Spleen (tissue), 11 donors: ENCODE results near the gene C16orf92. TPM values are rescaled to one million over a fixed set of nuclear protein-coding genes. Genes with fewer than 3 reads are reported as not detected.

Experiments
- DNase-seq: peaks from one replicate; pipeline ENCODE4 v3.0.0-alpha.2; 2020
- H3K27ac ChIP-seq, 8 donors: fragments of 200-600 bp; sonication (generic) in 7 of 8; 1 replicate in 4 of 8; 2 replicates in 4 of 8; pipeline versions ENCODE4 v1.5.0 to v1.8.0; 2016 to 2021; ENCODE audit warnings: inconsistent platforms in 4 of 8, mild to moderate bottlenecking in 4 of 8, moderate library complexity in 1 of 8
- H3K27me3 ChIP-seq, 7 donors: fragments of 200-600 bp; sonication (generic) in 6 of 7; replicated peaks in 1 of 7; 1 replicate in 4 of 7; 2 replicates in 3 of 7; pipeline versions ENCODE4 v1.5.0 to v1.8.0; 2016 to 2021; ENCODE audit warnings: inconsistent platforms in 3 of 7, mild to moderate bottlenecking in 1 of 7
- H3K36me3 ChIP-seq, 6 donors: fragments of 200-600 bp; sonication (generic) in 5 of 6; 1 replicate in 4 of 6; 2 replicates in 2 of 6; pipeline versions ENCODE4 v1.5.0 to v1.8.0; 2016 to 2021; ENCODE audit warnings: inconsistent platforms in 2 of 6
- H3K4me1 ChIP-seq, 6 donors: fragments of 200-600 bp; sonication (generic) in 5 of 6; 1 replicate in 3 of 6; 2 replicates in 3 of 6; pipeline versions ENCODE4 v1.5.0 to v1.8.0; 2016 to 2021; ENCODE audit warnings: inconsistent platforms in 3 of 6
- H3K4me3 ChIP-seq, 8 donors: fragments of 200-600 bp; sonication (generic) in 7 of 8; 1 replicate in 4 of 8; 2 replicates in 4 of 8; pipeline versions ENCODE4 v1.5.0 to v1.8.0; 2016 to 2021; ENCODE audit warnings: inconsistent platforms in 4 of 8, mild to moderate bottlenecking in 4 of 8, moderate library complexity in 2 of 8
- H3K9me3 ChIP-seq, 8 donors: fragments of 200-600 bp; sonication (generic) in 7 of 8; 1 replicate in 4 of 8; 2 replicates in 4 of 8; pipeline versions ENCODE4 v1.5.0 to v1.8.0; 2016 to 2021; ENCODE audit warnings: inconsistent platforms in 4 of 8
- POLR2A ChIP-seq, 3 donors: fragments of 450-650 bp; IDR thresholded peaks; one replicate each; pipeline ENCODE4 v1.5.1; 2017; ENCODE audit warnings: antibody characterized with exemption in 3 of 3, mild to moderate bottlenecking in 1 of 3
- POLR2AphosphoS5 ChIP-seq, 3 donors: sonication (generic); formaldehyde crosslinking; IDR thresholded peaks; one replicate each; pipeline ENCODE4 v1.5.1; 2017; ENCODE audit warnings: antibody characterized with exemption in 3 of 3
- WGBS, 5 donors: extraction: QIAGEN DNeasy Blood & Tissue Kit in 3 of 5; methylation state at CpG; one replicate each; pipeline versions ENCODE4 v1.1.5 to v1.1.7; 2013 to 2018; 5-methylcytosine and 5-hydroxymethylcytosine counted together
- intact Hi-C: fragments of 100-400 bp; cut with DNase I; formaldehyde crosslinking; loops from one replicate; pipeline ENCODE4 v1.15.0; 2023; ENCODE audit warnings: low total_unique reads
- polyA plus RNA-seq, 3 donors: library from polyadenylated mRNA; stranded (reverse); fragments of 200-250 nt; gene quantifications; one replicate each; pipeline ENCODE4 v1.2.1, GENCODE V29; 2013
- total RNA-seq, 7 donors: library from RNA; depleted of rRNA in 3 of 7; stranded (reverse); fragments of >200 nt in 3 of 7; fragmentation: NEBNext Ultra II Directional in 4 of 7; extraction: Animal tissue kit (Norgen Biotek cat#: 25700) in 4 of 7; gene quantifications; one replicate each; pipeline versions ENCODE4 v1.1.0 to v1.2.1, GENCODE V29; 2016 to 2021
- TF ChIP-seq, protein P1 (sequence below), 11 experiments: fragments of 200-600 bp in 7 of 11; fragments of 450-650 bp in 4 of 11; sonication (generic) in 4 of 11; IDR thresholded peaks in 8 of 11; conservative IDR thresholded peaks in 3 of 11; 1 replicate in 7 of 11; 2 replicates in 4 of 11; pipeline versions ENCODE4 v1.4.0 to v1.8.0; 2016 to 2021; ENCODE audit warnings: antibody characterized with exemption in 11 of 11, inconsistent platforms in 4 of 11, mild to moderate bottlenecking in 1 of 11
- donor health status: healthy with polysubstance abuse.
- donor health status: DM: no; HTN: no; CAD: no; lungs with moderate emphysema.
- donor health status: DM: no; HTN: no; CAD: no.
- donor health status: Bipolar disorder and iron deficiency.
- donor health status: healthy.
- donor health status: DM: no; HTN: no; CAD: no.
- donor health status: DM: yes; HTN: yes; CAD: no.

C16orf92 gene
- total and polyA plus RNA-seq, 10 donors: not detected

DNA sequence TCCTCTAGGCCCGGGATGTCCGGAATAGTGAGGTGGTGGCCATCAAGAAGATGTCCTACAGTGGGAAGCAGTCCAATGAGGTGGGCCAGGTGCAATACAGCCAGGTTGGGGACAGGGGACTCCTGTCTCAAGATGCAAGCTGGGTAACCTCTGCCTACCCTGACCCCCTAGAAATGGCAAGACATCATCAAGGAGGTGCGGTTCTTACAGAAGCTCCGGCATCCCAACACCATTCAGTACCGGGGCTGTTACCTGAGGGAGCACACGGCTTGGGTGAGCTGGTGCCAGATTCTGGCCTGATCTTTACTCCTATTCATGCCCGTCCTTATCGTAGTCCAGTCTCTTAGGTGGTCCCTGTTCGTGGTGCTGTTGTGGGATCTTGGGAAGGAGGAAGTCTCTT lies 44.9 kb upstream of the C16orf92 start:
- Histone ChIP-seq H3K4me3 (peak overlapping the region in 1 of 8 donors; percentile 95), H3K27me3 (no peaks in the 10 kb centered on the region), H3K27ac (peak overlapping the region in 7 of 8 donors; percentile 24 to 96 (median 95)), H3K4me1 (peaks cover 25 to 79% (median 55%) of the 10 kb centered on the region in 6 donors), H3K36me3 (peaks cover 0 to 58% (median 57%) of the 10 kb centered on the region in 6 donors), H3K9me3 (no peaks in the 10 kb centered on the region)
- WGBS, 5 donors: 88 to 97% (median 95%) methylated on average over 9 of the region's 9 CpGs
- TF ChIP-seq, protein P1, sequence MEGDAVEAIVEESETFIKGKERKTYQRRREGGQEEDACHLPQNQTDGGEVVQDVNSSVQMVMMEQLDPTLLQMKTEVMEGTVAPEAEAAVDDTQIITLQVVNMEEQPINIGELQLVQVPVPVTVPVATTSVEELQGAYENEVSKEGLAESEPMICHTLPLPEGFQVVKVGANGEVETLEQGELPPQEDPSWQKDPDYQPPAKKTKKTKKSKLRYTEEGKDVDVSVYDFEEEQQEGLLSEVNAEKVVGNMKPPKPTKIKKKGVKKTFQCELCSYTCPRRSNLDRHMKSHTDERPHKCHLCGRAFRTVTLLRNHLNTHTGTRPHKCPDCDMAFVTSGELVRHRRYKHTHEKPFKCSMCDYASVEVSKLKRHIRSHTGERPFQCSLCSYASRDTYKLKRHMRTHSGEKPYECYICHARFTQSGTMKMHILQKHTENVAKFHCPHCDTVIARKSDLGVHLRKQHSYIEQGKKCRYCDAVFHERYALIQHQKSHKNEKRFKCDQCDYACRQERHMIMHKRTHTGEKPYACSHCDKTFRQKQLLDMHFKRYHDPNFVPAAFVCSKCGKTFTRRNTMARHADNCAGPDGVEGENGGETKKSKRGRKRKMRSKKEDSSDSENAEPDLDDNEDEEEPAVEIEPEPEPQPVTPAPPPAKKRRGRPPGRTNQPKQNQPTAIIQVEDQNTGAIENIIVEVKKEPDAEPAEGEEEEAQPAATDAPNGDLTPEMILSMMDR (IDR thresholded peaks at IDR 0.05 in 8 of 11, conservative IDR thresholded peaks at IDR 0.05 in 3 of 11): no peak
- TF ChIP-seq POLR2AphosphoS5 (IDR thresholded peaks at IDR 0.05) (no peak), POLR2A (IDR thresholded peaks at IDR 0.05) (no peak)
- intact Hi-C loops: no loop called here
- DNase-seq: no peak

GRCh38 chr16:29978564-29979270 lies 44.3 kb upstream of the C16orf92 start:
- no peaks in the 10 kb centered on the region for H3K27me3 ChIP-seq
- H3K36me3 ChIP-seq: peaks cover 6 to 65% (median 63%) of the 10 kb centered on the region in 6 donors
- no peak overlapping the region for H3K4me3 ChIP-seq
- H3K4me1 ChIP-seq: peaks cover 25 to 76% (median 51%) of the 10 kb centered on the region in 6 donors
- 79 to 93% (median 89%) methylated on average over 7 to 9 of the region's 9 CpGs for WGBS, 5 donors
- H3K9me3 ChIP-seq: no peaks in the 10 kb centered on the region
- intact Hi-C loops: no loop called here
- peak overlapping the region in 5 of 8 donors; percentile 95 to 96 (median 96) for H3K27ac ChIP-seq
- no peak for DNase-seq
- TF ChIP-seq POLR2AphosphoS5 (IDR thresholded peaks at IDR 0.05): no peak
- TF ChIP-seq, protein P1 (IDR thresholded peaks at IDR 0.05 in 8 of 11, conservative IDR thresholded peaks at IDR 0.05 in 3 of 11): no peak
- TF ChIP-seq POLR2A (IDR thresholded peaks at IDR 0.05): no peak

- H3K27me3 ChIP-seq: no peaks in the 10 kb centered on the region
- H3K4me1 ChIP-seq: peaks cover 0 to 37% (median 23%) of the 10 kb centered on the region in 6 donors
- no peak for DNase-seq
- no peaks in the 10 kb centered on the region for H3K9me3 ChIP-seq
- TF ChIP-seq POLR2AphosphoS5 (IDR thresholded peaks at IDR 0.05): peak in 1 of 3 donors; percentile 24
- no peak for TF ChIP-seq POLR2A (IDR thresholded peaks at IDR 0.05)
- peaks cover 7 to 100% (median 100%) of the 10 kb centered on the region in 6 donors for H3K36me3 ChIP-seq
- H3K4me3 ChIP-seq: no peak overlapping the region
- peak overlapping the region in 1 of 8 donors; percentile 17 for H3K27ac ChIP-seq
- intact Hi-C loops: no loop called here
- WGBS, 5 donors: 91 to 93% (median 91%) methylated on average over 19 to 24 of the region's 24 CpGs
Measured at GRCh38 chr16:29982560-29983419, 40.2 kb upstream of the C16orf92 start.

DNA sequence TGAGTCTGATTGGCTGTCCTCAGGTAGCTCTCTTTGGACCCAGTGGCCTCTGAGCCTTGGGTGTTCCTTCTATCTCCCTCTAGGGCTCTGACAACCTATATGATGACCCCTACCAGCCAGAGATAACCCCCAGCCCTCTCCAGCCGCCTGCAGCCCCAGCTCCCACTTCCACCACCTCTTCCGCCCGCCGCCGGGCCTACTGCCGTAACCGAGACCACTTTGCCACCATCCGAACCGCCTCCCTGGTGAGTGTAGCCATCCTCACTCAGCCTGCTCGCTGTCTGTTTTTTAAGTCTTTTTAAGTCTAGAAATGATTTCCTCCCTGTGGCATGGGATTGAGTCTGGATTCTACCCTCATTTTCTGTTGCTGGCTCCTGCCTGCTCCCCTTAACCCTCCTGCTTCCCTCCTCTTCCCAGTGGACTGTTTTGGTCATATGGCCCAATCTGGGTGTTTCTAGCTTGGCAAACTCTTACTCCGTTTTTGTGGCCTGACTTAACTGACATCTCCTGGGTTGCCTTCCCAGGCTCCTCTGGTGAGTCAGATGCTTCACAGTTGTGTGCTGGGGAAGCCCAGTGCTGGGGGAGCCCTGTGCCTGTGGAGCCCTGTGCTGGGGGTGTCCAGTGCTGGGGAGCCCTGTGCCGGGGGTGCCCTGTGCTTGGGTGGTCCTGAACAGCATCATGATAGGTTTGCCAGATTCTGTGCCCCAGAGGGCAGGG lies 39.4 kb upstream of the C16orf92 start:
- WGBS, 5 donors: 80 to 96% (median 87%) methylated on average over 11 to 12 of the region's 12 CpGs
- intact Hi-C loops: no loop called here
- no peak overlapping the region for H3K27ac ChIP-seq
- H3K27me3 ChIP-seq: no peaks in the 10 kb centered on the region
- peaks cover 0 to 29% (median 18%) of the 10 kb centered on the region in 6 donors for H3K4me1 ChIP-seq
- peaks cover 7 to 100% (median 100%) of the 10 kb centered on the region in 6 donors for H3K36me3 ChIP-seq
- no peaks in the 10 kb centered on the region for H3K9me3 ChIP-seq
- no peak overlapping the region for H3K4me3 ChIP-seq
- DNase-seq: peak; percentile 61
- TF ChIP-seq POLR2AphosphoS5 (IDR thresholded peaks at IDR 0.05) (no peak), POLR2A (IDR thresholded peaks at IDR 0.05) (no peak)
- TF ChIP-seq, protein P1 (IDR thresholded peaks at IDR 0.05 in 8 of 11, conservative IDR thresholded peaks at IDR 0.05 in 3 of 11): no peak
